ENCODE measurements around the gene IL25.

DNA sequence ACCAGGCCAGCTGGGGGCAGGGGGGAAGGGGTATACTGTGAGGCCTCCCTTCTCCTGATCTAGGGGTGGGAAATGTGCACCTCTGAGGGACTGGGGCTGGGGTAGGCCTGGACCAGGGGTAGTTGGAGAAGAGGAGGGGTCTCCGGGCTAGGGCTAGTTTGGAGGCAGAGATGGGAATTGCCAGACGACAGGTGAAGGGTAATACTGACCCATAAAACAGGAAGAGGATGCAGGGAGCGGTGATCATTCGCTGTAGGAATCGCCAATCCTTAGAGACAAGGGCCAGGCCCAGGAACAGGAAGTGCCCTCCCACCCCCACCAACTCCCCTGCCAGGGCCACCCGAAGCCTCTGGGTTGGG is 24.3 kb upstream of the IL25 start:
- no peak for TF ChIP-seq TAF1 (IDR thresholded peaks at IDR 0.05; ENCODE audit: low read depth)
- TF ChIP-seq CEBPB (IDR thresholded peaks at IDR 0.05), result no peak
- TF ChIP-seq, protein P1, sequence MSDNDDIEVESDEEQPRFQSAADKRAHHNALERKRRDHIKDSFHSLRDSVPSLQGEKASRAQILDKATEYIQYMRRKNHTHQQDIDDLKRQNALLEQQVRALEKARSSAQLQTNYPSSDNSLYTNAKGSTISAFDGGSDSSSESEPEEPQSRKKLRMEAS (IDR thresholded peaks at IDR 0.05), result no peak
- TF ChIP-seq EGR1 (IDR thresholded peaks at IDR 0.05), result no peak
- TF ChIP-seq EP300 (IDR thresholded peaks at IDR 0.05; ENCODE audit: borderline replicate concordance), result no peak
- TF ChIP-seq YY1 (IDR thresholded peaks at IDR 0.05; ENCODE audit: low read depth), result no peak
- TF ChIP-seq CREB1 (IDR thresholded peaks at IDR 0.05; ENCODE audit: low read depth), result no peak
- TF ChIP-seq FOXM1 (IDR thresholded peaks at IDR 0.05; ENCODE audit: borderline replicate concordance, low read depth), result no peak
- TF ChIP-seq, protein P2, sequence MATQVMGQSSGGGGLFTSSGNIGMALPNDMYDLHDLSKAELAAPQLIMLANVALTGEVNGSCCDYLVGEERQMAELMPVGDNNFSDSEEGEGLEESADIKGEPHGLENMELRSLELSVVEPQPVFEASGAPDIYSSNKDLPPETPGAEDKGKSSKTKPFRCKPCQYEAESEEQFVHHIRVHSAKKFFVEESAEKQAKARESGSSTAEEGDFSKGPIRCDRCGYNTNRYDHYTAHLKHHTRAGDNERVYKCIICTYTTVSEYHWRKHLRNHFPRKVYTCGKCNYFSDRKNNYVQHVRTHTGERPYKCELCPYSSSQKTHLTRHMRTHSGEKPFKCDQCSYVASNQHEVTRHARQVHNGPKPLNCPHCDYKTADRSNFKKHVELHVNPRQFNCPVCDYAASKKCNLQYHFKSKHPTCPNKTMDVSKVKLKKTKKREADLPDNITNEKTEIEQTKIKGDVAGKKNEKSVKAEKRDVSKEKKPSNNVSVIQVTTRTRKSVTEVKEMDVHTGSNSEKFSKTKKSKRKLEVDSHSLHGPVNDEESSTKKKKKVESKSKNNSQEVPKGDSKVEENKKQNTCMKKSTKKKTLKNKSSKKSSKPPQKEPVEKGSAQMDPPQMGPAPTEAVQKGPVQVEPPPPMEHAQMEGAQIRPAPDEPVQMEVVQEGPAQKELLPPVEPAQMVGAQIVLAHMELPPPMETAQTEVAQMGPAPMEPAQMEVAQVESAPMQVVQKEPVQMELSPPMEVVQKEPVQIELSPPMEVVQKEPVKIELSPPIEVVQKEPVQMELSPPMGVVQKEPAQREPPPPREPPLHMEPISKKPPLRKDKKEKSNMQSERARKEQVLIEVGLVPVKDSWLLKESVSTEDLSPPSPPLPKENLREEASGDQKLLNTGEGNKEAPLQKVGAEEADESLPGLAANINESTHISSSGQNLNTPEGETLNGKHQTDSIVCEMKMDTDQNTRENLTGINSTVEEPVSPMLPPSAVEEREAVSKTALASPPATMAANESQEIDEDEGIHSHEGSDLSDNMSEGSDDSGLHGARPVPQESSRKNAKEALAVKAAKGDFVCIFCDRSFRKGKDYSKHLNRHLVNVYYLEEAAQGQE (IDR thresholded peaks at IDR 0.05; ENCODE audit: low read depth), result no peak
